CMK (cell line): ENCODE data around the gene LGI4.
"Not testable (repeated sequence)": the region's sequence is repeated elsewhere in the genome, so short reads cannot be mapped to it uniquely, and the experiment has no call there.

Experiments used
- DNase-seq: peaks from one replicate; pipeline ENCODE4 v3.0.0-alpha.2; 2010; ENCODE audit warnings: low read depth

Gene LGI4

DNA sequence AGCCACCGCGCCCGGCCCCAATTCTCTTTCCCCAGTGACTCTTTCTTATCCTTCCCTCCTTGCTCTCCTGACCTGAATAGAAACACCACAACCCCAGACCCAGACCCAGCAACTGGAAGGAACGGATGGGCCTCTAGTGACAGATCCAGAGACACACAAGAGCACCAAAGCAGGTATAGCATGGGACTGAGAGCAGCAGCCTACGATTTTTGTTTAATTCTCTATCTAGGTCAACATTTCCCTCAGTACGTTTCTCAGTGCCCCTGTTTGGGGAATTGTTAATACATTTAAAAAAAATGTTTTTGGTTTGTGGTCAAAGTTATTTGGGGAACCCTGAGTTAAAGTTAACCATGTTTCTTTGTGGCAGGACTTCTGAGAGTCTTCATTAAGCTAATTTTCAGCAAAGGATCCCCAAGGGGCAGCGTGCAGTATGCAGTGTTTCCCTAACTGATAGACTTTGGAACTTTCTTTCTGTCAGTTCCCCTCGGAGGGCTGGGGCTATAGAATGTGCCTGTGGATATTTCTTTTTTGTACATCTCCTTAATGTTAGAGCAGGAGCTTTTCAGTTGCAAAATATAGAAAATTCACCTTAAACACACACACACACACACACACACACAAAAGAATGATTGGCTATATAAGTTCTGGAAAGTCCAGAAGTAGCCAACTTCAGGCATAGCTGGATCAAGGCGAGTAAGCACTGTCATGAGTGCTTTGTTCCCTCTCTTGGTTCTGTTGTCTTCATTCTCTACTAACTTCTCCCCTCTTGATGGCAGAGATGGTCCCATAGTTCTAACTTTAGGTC, 26.0 kb upstream of the LGI4 start:
- no peak for DNase-seq

DNA sequence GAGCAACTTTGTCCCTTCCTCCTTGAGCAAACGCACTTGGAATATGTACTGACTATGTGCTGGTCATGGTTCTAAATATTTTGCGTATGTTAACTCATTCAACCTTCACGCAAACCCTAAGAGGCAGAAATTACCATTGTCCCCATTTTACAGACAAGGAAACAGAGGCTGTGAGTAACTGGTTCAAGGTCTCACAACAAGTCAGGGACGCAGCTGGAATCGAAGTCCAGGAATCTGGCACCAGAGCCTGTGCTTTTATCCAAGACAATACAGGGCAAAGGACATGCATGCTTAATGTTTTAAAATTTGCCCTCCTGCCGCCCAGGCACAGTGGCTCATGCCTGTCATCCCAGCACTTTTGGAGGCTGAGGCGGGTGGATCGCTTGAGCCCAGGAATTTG, 24.7 kb upstream of the LGI4 start:
- no peak for DNase-seq

DNA sequence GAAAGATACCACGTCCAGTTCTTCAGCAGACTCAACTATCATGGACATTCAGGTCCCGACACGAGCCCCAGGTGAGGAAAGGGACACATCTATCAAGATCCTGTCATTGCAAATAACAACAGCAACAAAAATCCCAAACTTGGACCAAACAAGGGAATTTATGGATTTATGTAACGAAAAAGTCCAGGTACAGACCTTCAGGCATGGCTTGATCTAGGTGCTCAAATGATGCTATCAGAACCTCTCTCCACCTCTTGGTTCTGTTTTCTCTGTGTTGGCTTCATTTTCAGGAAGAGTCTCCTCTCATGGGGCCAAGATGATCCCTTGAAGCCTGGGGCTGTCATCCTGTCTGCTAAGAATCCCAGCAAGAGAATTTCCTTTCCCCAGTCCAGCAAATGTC, 22.6 kb upstream of the LGI4 start:
- DNase-seq, result no peak

DNA sequence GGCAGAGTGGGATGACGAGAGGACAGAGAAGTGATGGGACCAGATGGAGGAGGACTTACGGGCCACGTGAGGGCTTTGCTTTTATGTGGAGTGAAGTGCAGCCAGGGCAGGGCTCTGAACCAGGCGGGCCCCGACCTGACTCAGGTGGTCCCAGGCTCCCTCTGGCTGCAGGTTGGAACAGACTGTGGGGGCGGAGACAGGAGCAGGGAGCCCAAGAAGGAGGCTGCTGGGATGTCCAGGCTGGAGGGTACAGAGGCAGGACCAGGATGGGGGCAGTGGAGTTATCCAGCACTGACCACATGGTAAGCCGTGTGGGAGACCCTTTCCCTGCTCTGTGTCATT, 21.8 kb upstream of the LGI4 start:
- DNase-seq, result no peak

DNA sequence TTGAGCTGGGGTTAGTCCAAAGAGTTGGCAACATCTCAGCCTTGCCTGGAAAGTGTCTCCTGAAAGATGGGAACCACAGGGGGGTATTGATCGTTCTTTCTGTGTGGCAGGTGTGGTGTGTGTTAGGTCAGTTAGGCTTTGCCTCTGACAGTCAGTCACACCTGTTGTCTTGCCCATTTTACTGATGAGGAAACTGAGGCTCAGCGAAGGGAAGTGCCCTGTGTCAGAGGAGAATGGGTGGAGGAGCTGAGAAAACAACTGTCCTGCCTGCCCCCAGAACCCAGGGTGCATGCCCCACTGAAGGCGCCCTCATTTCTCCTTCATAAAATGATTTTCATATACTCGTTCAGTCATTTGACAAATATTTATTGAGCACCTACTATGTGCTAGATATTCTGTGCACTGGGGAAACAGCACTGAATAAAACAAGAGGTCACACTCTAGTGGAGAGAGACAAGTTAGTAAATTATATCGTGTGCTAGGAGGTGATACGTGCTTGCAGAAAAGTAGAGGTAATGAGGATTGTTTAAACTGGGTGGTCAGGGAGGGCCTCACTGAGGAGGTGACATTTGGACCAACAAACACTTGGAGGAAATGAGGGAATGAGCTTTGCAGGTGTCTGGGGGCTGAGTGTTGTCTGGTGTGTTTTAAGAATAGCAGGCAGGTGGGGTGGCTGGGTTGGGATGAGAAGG, 21.3 kb upstream of the LGI4 start:
- no peak for DNase-seq

DNA sequence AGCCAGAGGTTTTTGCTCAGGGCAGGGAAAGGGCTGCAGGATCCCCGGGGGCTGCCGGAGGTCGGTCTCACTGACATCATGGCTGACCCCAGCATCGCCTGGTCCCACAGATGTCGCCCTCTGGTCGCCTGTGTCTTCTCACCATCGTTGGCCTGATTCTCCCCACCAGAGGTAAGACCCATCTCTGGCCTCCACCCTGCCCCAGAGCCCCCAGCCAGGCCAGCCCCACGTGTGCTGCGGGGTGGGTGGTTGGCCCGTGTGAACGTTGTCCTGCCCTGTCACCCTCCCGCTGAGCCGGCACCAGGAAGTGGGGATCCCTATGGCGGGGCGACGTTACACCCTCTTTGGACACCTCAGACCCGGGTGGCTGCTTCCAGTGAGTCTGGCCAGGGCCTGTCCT, 20.6 kb upstream of the LGI4 start:
- no peak for DNase-seq

DNA sequence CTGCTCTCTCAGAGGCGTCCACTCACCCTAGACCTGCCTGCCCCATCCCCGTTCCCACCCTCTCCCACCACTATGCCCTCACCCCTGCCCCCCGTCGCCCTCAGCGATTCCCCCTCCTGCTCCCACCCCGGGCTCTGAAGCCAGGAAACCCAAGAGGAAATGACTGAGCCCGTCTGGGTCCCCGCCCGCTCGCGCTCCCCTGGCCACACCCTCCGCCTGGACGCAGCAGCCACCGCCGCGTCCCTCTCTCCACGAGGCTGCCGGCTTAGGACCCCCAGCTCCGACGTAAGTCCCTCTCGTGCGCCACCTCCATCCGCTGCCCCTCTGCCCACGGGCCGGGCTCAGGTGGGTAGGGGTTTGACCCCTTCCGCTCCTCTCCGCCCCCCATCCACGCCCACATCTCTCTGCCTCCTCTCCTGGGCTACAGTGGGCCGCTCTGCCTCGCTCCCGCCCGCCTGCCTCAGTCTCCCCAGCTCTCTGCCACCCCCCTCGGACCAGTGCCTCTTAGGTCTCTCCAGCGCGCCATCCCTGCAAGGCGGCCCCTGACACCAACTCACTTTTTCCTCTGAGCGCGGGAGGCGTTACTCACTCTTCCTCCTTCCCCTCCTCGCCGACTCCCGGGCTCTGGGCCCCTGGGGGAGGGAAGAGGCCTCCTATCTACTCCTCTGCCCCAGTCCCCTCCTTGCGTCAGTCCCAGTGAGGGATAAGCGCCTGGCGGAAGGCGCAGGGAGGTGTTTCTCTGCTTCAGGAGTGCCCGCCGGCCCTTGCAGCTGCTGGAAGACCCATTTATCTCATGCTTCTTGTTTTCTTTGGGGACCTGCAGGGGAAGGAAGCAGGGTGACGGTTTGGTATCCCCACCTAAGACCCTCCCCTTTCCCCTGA, 19.9 kb upstream of the LGI4 start, which contains the start of gene FXYD5:
FXYD5 (plus strand) TSS at position 211 of the 882 bp plus-strand sequence. CDS start 816 bp downstream, outside the sequence.
- DNase-seq, result peak; percentile 80

DNA sequence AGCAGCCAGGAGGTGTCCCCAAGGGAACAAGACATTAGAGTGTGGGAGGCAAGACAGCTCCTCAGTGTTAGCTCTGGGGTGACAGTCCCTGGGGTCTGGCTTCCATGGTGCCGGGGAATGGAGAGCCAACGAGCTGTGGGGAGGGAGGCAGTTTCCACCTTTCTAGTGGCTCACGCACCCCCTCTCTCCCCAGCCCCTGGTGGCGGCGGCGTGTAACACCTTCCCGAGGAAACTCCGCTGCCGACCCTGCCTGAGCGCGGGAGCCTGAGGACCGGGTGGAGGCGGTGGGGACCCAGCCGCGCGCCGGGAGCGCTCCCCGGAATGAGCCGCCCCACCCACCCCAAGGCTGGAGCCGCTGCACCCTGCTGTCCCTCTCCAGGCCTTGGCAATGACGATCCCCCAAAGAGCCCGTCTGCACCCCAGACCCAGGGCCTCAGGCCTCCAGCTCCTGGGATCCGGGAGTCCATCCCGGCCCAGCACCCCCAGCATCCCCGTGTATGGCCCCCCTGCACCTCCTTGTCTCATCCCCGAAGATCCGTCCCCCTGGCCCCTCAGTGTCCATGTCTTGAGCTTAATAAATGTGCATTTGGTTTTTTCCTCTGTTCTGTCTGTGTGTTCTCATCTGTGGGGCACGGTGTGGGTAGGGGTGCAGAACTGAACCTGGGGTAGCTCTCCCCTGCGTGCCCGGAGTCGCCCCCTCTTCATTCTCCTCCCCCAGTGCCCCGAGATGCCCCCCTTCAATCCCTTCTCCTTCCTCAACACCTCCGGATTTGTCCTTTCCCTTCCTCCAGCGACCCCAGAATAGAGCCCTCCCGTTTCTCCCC, 19.1 kb upstream of the LGI4 start:
- DNase-seq, result no peak

DNA sequence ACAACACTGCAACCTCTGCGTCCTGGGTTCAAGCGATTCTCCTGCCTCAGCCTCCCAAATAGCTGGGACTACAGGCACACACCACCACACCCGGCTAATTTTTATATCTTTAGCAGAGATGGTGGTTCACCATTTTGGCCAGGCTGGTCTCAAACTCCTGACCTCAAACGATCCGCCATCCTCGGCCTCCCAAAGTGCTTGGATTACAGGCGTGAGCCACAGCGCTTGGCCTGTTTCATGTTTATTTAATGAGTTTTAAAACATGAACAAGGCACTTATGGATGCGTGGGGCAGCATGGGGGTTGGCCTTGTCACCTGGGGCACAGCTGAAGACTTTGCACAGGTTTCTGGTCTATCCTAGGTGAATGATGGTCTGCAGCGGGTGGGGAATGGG, 18.3 kb upstream of the LGI4 start:
- not testable (repeated sequence) for DNase-seq

DNA sequence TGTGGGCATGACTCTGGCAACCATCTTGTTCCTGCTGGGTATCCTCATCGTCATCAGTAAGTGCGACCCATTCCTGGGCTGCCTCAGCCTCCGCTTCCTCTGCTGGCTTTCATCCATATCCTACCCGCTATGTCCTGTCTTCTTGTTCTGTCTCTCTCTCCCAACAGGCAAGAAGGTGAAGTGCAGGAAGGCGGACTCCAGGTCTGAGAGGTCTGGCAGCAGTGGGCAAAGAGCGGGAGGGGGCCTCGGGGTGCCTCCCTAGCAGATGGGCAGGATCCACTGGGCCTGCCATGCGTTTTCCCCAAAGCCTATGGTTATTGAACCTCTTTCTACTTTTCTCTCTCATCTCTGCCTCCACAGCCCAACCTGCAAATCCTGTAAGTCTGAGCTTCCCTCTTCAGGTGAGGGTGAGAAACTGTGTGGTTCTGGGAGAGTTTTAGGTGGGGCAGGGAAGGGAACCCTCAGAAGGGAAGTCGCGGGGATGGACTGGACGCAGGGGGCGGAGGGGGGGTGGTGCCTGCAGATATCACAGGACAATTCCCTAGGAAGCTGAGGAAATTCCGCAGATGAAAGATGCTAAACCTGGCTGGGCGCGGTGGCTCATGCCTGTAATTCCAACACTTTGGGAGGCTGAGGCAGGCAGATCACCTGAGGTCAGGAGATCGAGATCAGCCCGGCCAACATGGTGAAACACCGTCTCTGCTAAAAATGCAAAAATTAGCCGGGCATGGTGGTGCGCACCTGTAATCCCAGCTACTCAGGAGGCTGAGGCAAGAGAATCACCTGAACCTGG, 16.6 kb upstream of the LGI4 start:
- DNase-seq, result no peak

DNA sequence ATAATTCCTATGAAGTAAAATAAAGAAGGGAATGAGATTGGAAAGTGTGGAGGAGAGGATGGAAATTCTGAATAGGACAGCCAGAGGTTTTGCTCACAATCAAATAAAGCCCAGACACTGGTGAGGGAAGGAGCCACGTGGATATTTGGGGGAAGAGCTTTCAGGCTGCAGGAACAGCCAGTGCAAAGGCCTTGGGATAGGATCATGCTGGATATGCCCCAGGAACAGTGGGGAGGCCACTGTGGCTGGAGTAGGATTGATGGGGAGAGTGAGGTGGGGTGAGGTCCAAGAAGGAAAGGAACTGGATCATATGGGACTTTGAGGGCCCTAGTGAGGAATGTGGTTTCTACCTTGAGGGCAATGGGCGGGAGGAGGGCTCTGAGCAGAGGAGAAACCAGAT, 15.6 kb upstream of the LGI4 start:
- DNase-seq, result no peak

DNA sequence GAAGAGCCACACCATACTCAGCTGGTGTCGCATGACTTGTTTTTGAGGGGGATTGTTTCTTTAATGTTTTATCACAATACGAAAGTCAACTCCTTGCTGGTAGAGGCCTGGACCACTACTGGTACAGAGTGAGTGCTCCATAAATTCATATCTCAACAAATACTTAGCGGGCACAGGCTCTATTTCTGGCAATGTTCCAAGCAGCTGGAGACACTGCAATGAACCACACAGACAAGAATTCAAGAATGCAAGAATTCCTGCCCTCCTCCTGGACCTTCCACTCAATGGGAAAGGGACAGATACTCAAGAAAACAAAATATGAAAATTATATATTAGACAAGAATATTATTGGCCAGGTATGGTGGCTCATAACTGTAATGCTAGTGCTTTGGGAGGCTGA, 14.6 kb upstream of the LGI4 start:
- DNase-seq, result no peak

DNA sequence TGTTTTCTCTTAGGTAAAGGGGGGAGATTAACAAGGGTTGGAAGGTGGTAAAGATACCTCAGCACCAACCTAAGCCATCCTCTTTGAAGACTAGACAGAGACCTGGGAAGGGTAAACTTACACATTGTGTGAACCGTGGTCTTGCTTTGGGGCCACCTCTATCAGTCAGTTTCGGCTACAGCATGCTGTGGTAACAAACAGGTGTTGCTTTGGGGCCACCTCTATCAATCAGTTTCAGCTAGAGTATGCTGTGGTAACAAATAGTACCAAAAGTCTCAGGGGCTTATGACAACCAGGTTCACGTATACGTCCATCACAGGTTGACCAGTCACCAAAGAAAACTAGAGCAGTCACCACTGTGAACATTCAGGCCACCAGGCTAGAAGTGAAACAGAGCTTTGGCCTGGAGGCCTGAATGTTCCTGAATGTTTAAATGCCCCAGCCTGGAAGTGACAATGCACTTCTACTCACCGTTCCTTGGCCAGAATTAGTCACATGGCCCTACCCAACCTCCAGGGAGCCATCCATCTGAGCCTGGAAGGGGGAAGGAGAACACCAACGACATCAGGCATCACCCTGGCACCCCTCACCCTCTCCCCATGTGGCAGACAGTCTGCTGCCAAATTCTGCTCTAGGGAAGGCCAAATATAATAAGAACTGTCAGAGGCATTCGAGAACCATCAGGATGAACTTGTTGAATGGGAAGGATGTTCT, 12.0 kb upstream of the LGI4 start:
- no peak for DNase-seq

DNA sequence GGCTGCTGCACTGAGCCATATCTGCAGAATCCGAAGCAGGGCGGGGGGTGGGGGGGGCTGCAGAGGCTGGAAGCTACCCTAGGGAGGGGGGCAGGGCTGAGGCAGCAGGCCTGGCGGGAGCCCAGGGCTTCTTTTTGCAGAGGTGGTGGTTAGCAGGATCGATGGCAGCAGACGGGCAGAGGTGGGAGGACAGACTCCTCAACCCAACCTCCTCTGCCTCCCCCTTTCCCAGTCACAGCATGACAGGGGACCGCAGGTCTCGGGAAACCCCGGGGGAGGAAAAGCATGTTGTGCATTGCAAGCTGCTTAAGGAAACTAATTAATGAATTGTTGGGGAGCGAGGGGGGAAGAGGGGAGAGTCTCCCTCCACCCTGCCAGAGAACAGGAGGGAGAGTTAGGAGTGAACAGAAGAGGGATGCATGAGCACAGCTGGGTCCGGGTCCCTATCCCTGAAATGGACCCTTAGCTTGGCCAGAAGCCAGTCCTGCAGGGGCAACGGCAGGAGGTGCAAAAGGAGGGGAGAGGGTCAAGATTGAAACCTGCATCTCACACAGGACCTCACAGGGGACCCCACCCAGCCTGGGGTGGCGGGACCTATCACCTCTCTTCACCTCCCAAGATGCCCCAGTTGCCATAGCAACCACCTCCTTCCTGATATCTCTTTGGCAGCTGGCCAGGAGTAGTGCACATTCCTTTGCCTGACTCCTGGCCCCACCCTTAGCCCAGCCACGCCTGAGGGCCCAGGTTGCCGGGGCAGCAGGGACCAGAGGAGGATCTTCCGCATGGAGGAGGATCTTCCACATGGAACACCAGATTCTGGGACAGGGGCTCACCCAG, 10.0 kb upstream of the LGI4 start:
- no peak for DNase-seq

DNA sequence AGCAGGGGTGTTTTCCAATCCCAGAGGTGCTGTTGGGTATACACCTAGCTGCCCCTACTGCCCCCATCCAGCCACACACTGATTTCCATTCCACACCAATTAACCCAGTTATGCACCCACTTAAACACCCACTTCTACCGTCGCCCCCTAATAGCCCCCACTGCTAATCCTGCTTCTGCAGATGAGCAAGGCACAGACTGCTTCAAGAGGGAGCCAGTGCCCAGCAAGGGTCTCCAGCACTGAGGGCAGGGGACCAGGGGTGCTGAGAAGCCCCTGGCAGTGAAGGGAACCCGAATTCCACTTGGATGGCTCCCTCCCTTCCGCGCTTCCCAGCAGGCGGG, 9.4 kb upstream of the LGI4 start:
- DNase-seq, result no peak

DNA sequence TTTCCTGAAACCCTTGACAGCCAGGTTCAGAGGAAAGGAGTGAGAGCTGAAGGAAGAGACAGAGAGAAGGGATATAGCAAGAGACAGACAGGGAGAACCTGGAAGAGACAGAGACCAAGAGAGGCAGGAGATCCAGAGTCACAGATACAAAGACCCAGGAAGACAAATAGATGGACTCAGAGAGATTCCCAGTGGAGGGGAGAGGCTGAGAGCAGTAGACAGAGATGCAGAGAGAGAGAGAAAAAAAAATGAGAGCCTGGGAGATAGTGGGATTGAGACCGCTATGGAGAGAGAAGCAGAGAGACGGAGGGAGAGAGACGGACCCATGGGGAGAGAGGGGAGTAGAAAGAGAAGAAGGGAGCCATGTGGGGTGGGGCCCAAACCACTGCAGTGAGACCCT, 9.0 kb upstream of the LGI4 start:
- no peak for DNase-seq

DNA sequence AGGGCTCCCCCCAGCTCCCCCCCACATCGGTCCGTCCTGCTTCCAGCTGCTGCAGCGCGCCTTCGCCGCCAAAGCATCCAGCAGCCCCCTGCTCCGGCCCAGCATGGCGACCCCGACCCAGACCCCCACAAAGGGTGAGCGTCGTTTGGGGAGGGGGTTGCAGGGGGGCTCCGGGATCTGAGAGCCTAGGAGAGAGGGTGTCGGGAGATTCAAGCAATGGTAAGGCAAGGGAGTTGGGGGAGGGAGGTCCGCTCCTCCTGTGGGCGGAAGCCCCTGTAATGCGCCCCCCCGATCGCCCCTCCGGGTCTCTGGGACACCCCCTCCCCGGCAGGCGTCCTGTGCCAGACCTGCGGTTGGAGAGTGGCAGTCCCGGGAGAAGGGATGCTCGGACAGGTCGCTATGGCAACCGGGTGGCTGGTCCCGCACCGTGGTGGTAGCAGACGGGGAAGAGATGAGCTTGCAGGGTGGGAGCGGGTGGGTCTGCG, 8.4 kb upstream of the LGI4 start, which contains the start of gene FXYD7:
FXYD7 (plus strand) TSS at position 25 of the 485 bp plus-strand sequence; CDS start at position 104, 79 bp downstream.
- DNase-seq, result no peak

DNA sequence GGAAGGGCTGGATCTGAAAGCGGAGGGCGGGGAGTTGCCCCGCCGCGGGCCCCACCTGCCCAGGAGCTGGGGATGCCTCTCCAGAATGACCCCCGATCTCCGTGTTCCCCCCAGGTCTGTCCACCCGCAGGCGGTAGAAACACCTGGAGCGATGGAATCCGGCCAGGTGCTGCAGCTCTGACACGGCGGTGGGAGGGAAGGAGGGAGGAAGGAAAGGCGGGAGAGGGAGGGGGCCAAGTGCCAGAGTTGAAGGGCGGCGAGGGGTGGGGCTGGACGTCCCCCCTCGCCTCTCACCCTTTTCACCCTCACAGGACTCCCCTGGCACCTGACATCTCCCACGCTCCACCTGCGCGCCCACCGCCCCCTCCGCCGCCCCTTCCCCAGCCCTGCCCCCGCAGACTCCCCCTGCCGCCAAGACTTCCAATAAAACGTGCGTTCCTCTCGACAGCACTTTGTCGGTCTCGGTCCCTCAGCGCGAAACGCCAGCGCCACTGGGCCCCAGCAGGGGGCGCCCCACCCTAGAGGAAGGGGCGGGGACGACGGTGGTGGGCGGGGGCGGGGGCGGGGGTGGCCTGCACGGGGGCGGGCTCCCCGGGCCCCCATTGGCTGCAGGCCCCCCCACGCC, 7.9 kb upstream of the LGI4 start:
- no peak for DNase-seq
